ENCODE results near the gene ARID1B. TPM values are rescaled to one million over a fixed set of nuclear protein-coding genes. Genes with fewer than 3 reads are reported as not detected.

ARID1B gene
- total and polyA plus RNA-seq, 10 of the 15 experiments (the other 5 are each of a cell fraction or from before 2014, with no cell fraction given): 24.7 to 133 (median 54.6) TPM

GRCh38 chr6:156820089-156820798 is 43.1 kb downstream of the ARID1B start (continued):
- TF ChIP-seq CEBPZ (IDR thresholded peaks at IDR 0.05; ENCODE audit: low read depth, low read length) (no peak), ASH2L (IDR thresholded peaks at IDR 0.05; ENCODE audit: borderline replicate concordance, low read depth) (no peak), BRCA1 (IDR thresholded peaks at IDR 0.05; ENCODE audit: low read depth, low read length) (no peak)

GRCh38 chr6:156821707-156822106 is 44.5 kb downstream of the ARID1B start:
- Histone ChIP-seq H3K27ac (ENCODE audit: control insufficient read depth, insufficient read depth) (no peak overlapping the region), H3K9ac (ENCODE audit: control insufficient read depth, insufficient read depth, low read length) (no peak overlapping the region), H3K36me3 (ENCODE audit: control insufficient read depth in 2 of 2, insufficient read depth in 2 of 2, low read length in 1 of 2) (peaks cover 5 to 7% of the 10 kb centered on the region in 2 experiments; a peak in 3 of 4 replicates), H3K27me3 (replicated peaks in 1 of 2; ENCODE audit: control insufficient read depth in 2 of 2, insufficient read depth in 2 of 2, low read length in 1 of 2) (no peaks in the 10 kb centered on the region), H3K4me2 (ENCODE audit: control insufficient read depth, insufficient read depth) (peak overlapping the region; percentile 36; the same call in 1 of the 2 replicates), H3K9me3 (replicated peaks; ENCODE audit: control insufficient read depth, insufficient read depth, low read length) (no peaks in the 10 kb centered on the region), H3K4me1 (ENCODE audit: control insufficient read depth, insufficient read depth, low read length) (peaks cover 30% of the 10 kb centered on the region), H2AFZ (ENCODE audit: control insufficient read depth, low read depth, low read length) (no peak overlapping the region), H4K20me1 (ENCODE audit: control insufficient read depth, insufficient read depth) (peaks cover 10% of the 10 kb centered on the region), H3K4me3 (no peak overlapping the region), H3K79me2 (ENCODE audit: control insufficient read depth, insufficient read depth, low read length) (peaks cover 97% of the 10 kb centered on the region)
- ChIA-PET CTCF (interaction anchor here (1.2 to 3.4 kb wide), 4 partner anchors 9 to 69 kb away, joined by 3 to 13 read pairs (median 3); no protein-coding TSS in a partner anchor), RAD21 (ENCODE audit: unreplicated experiment) (interaction anchor here (1.2 to 1.7 kb wide), 2 partner anchors 16 to 30 kb away, joined by 3 to 4 read pairs; no protein-coding TSS in a partner anchor), SMC1A (ENCODE audit: uncharacterized antibody, unreplicated experiment) (no interaction called here), POLR2A (interaction anchor here (1.3 kb wide), 1 partner anchor 22 kb away, joined by 3 read pairs; no protein-coding TSS in a partner anchor)
- BruUV-seq (replicated peaks): no TSS peak
- TF ChIP-seq ASH2L (IDR thresholded peaks at IDR 0.05; ENCODE audit: borderline replicate concordance, low read depth) (no peak), NFIC (IDR thresholded peaks at IDR 0.05; ENCODE audit: low read depth, low read length) (peak; percentile 37; the same call in 1 of the 2 replicates), JUNB (IDR thresholded peaks at IDR 0.05) (peak; percentile 54), ATF7 (IDR thresholded peaks at IDR 0.05; ENCODE audit: low read depth) (peak; percentile 88), ATF2 (IDR thresholded peaks at IDR 0.05; ENCODE audit: low read length) (peak; percentile 52), CREM (IDR thresholded peaks at IDR 0.05; ENCODE audit: low read depth) (0 out of 2 replicates have a peak, but pooled peaks have one; percentile 17), E2F4 (IDR thresholded peaks at IDR 0.05; ENCODE audit: low read depth, low read length) (no peak), RUNX3 (IDR thresholded peaks at IDR 0.05; ENCODE audit: low read length) (peak; percentile 70; the same call in 1 of the 2 replicates)
- peak; percentile 68 for ATAC-seq
- 45% methylated on average over 2 of the region's 2 CpGs for WGBS (ENCODE audit: insufficient coverage, insufficient replicate concordance, low lambda C conversion rate, missing lambda C conversion rate)
- in situ Hi-C loops (cut with MboI) (no loop called here), intact Hi-C loops (cut with micrococcal nuclease; ENCODE audit: unreplicated experiment) (no loop called here)
- DNase-seq (ENCODE audit: low read depth, low spot score): no peak
- FAIRE-seq: no peak

Measured in GM12878 (cell line).